GM12878 (cell line): ENCODE results near the gene CAPN7. TPM values are rescaled to one million over a fixed set of nuclear protein-coding genes. Genes with fewer than 3 reads are reported as not detected.

ENCODE experiments used
- ATAC-seq: fragments of 200-7000 bp; cut with Tn5 transposase; 3 replicates; pipeline ENCODE4 v1.9.1; 2020; ENCODE audit warnings: mild to moderate bottlenecking, moderate library complexity
- BruUV-seq: library from RNA; stranded (reverse); fragments of 400-500 nt; replicated peaks from 2 replicates; lab custom pipeline; 2021; lab: Mats Ljungman, UMichigan
- CTCF ChIA-PET: fragments of 300-600 bp; sonication (Branson Sonifier 250); formaldehyde crosslinking; extraction: SDS; loops from one replicate; lab custom pipeline; 2021; ENCODE audit warnings: inconsistent platforms; lab: Yijun Ruan, JAX
- POLR2A ChIA-PET: fragments of 350-600 bp; formaldehyde crosslinking; extraction: SDS; loops from one replicate; lab custom pipeline; 2021; ENCODE audit warnings: inconsistent platforms; lab: Charles Lee
- RAD21 ChIA-PET: fragments of 300-600 bp; sonication (Branson Sonifier 250); formaldehyde crosslinking; loops from one replicate; lab custom pipeline; 2023; ENCODE audit warnings: antibody characterized with exemption; ENCODE audit not compliant: unreplicated experiment; lab: Charles Lee
- SMC1A ChIA-PET: fragments of 300-600 bp; sonication (Branson Sonifier 250); formaldehyde crosslinking; loops from one replicate; lab custom pipeline; 2023; ENCODE audit not compliant: unreplicated experiment, uncharacterized antibody; lab: Charles Lee
- DNase-seq: peaks from one replicate; pipeline ENCODE4 v3.0.0-alpha.2; 2011; ENCODE audit warnings: low read depth, low spot score
- FAIRE-seq: peaks from 3 replicates; lab custom pipeline; 2011; peaks lifted over from hg19 to GRCh38; lab: Jason Lieb, UNC
- H2AFZ ChIP-seq: 2 replicates; pipeline ENCODE4 v1.6.0; 2011; ENCODE audit warnings: low read depth, low read length, control low read depth; ENCODE audit not compliant: control insufficient read depth
- H3K27ac ChIP-seq: 2 replicates; pipeline ENCODE4 v1.5.1; 2011; ENCODE audit warnings: control low read depth; ENCODE audit not compliant: control insufficient read depth, insufficient read depth
- H3K27me3 ChIP-seq, 2 experiments: replicated peaks in 1 of 2; 2 replicates each; pipeline versions ENCODE4 v1.6.0 to v1.6.1; 2011; ENCODE audit warnings: low read length in 1 of 2; ENCODE audit not compliant: control insufficient read depth in 2 of 2, insufficient read depth in 2 of 2
- H3K36me3 ChIP-seq, 2 experiments: 2 replicates each; pipeline ENCODE4 v1.5.1; 2011; ENCODE audit warnings: low read length in 1 of 2; ENCODE audit not compliant: control insufficient read depth in 2 of 2, insufficient read depth in 2 of 2
- H3K4me1 ChIP-seq: 2 replicates; pipeline ENCODE4 v1.6.1; 2011; ENCODE audit warnings: mild to moderate bottlenecking, low read length, moderate library complexity, mixed read lengths; ENCODE audit not compliant: control insufficient read depth, insufficient read depth
- H3K4me2 ChIP-seq: 2 replicates; pipeline ENCODE4 v1.6.0; 2011; ENCODE audit warnings: control low read depth; ENCODE audit not compliant: control insufficient read depth, insufficient read depth
- H3K4me3 ChIP-seq: fragments of 200-600 bp; sonication (generic); 2 replicates; pipeline ENCODE4 v1.5.1; 2016
- H3K79me2 ChIP-seq: 2 replicates; pipeline ENCODE4 v1.6.0; 2011; ENCODE audit warnings: low read length; ENCODE audit not compliant: control insufficient read depth, insufficient read depth
- H3K9ac ChIP-seq: 2 replicates; pipeline ENCODE4 v1.8.0; 2011; ENCODE audit warnings: low read length, control low read depth, mixed read lengths; ENCODE audit not compliant: control insufficient read depth, insufficient read depth
- H3K9me3 ChIP-seq: replicated peaks from 3 replicates; pipeline ENCODE4 v1.5.1; 2011; ENCODE audit warnings: mild to moderate bottlenecking, low read length; ENCODE audit not compliant: control insufficient read depth, insufficient read depth
- H4K20me1 ChIP-seq: 2 replicates; pipeline ENCODE4 v1.6.0; 2011; ENCODE audit not compliant: control insufficient read depth, insufficient read depth
- CEBPB ChIP-seq, 2 experiments: fragments of 150-350 bp in 1 of 2; IDR thresholded peaks; 2 replicates each; pipeline ENCODE4 v1.6.1; 2012 to 2014; ENCODE audit warnings: low read depth in 2 of 2, low read length in 2 of 2, borderline replicate concordance in 1 of 2, inconsistent platforms in 1 of 2
- CHD4 ChIP-seq: fragments of 200-600 bp; sonication (generic); IDR thresholded peaks from 2 replicates; pipeline ENCODE4 v1.6.1; 2016; ENCODE audit warnings: mild to moderate bottlenecking
- IKZF1 ChIP-seq: fragments of 450-650 bp; conservative IDR thresholded peaks from 2 replicates; pipeline ENCODE4 v1.6.1; 2017; ENCODE audit warnings: antibody characterized with exemption, mild to moderate bottlenecking
- MTA3 ChIP-seq: IDR thresholded peaks from 2 replicates; pipeline ENCODE4 v1.6.1; 2012; ENCODE audit warnings: low read length, inconsistent platforms, borderline replicate concordance
- MXI1 ChIP-seq: fragments of 150-350 bp; IDR thresholded peaks from 2 replicates; pipeline ENCODE4 v1.6.1; 2011; ENCODE audit warnings: low read depth, mild to moderate bottlenecking, inconsistent platforms, low read length, improper control_type of control experiment
- TARDBP ChIP-seq: IDR thresholded peaks from 2 replicates; pipeline ENCODE4 v1.6.1; 2016; ENCODE audit warnings: borderline replicate concordance
- WGBS: methylation state at CpG from one replicate; pipeline ENCODE4 v1.1.6; 2016; ENCODE audit warnings: low lambda C conversion rate; ENCODE audit not compliant: insufficient replicate concordance, insufficient coverage; ENCODE audit errors: missing lambda C conversion rate; 5-methylcytosine and 5-hydroxymethylcytosine counted together
- in situ Hi-C: fragments of 300-500 bp; cut with MboI; formaldehyde crosslinking; loops from 9 replicates; pipeline ENCODE4 v1.14.3; 2018; ENCODE audit warnings: mixed read lengths
- intact Hi-C: fragments of 100-400 bp; cut with micrococcal nuclease; formaldehyde crosslinking; loops from one replicate; pipeline ENCODE4 v1.14.2; 2022; ENCODE audit not compliant: unreplicated experiment
- polyA plus RNA-seq, 11 experiments: library from polyadenylated mRNA; depleted of rRNA in 4 of 11; unstranded in 6 of 11; stranded (reverse) in 5 of 11; fragments of >200 nt; fragmentation: Nextera tagmentation in 4 of 11; fragmentation: Illumina TruSeq in 1 of 11; extraction: Ambion mirVana in 4 of 11; extraction: Trizol in 1 of 11; gene quantifications; 1 replicate in 1 of 11; 2 replicates in 10 of 11; pipeline versions ENCODE4 v1.2.1 to v1.2.3, GENCODE V29; 2011 to 2016; ENCODE audit warnings: inconsistent platforms in 2 of 11, missing spikeins in 2 of 11, low read depth in 1 of 11
- total RNA-seq, 4 experiments: library from RNA; depleted of rRNA in 3 of 4; stranded (reverse); fragments of >200 nt in 3 of 4; fragmentation: Illumina TruSeq in 1 of 4; extraction: Trizol in 1 of 4; gene quantifications; 2 replicates each; pipeline versions ENCODE4 v1.2.1 to v1.2.3, GENCODE V29; 2013 to 2021
- TF ChIP-seq, protein P1 (sequence below): fragments of 450-650 bp; IDR thresholded peaks from 2 replicates; pipeline ENCODE4 v1.6.1; 2016; ENCODE audit warnings: mild to moderate bottlenecking
- TF ChIP-seq, protein P2 (sequence below), 3 experiments: IDR thresholded peaks in 2 of 3; conservative IDR thresholded peaks in 1 of 3; 2 replicates each; pipeline ENCODE4 v1.5.1; 2011; ENCODE audit warnings: low read depth in 3 of 3, low read length in 3 of 3, mild to moderate bottlenecking in 3 of 3, control low read depth in 2 of 3, moderate library complexity in 2 of 3, inconsistent platforms in 1 of 3, mixed read lengths in 1 of 3; ENCODE audit not compliant: control insufficient read depth in 2 of 3, insufficient read depth in 1 of 3; ENCODE audit errors: extremely low read depth in 1 of 3
- TF ChIP-seq, protein P3 (sequence below): fragments of 450-650 bp; formaldehyde crosslinking; IDR thresholded peaks from 2 replicates; pipeline ENCODE4 v1.5.0; 2022; ENCODE audit warnings: mild to moderate bottlenecking, missing genetic modification characterization

CAPN7 gene
- total and polyA plus RNA-seq, 10 of the 15 experiments (the other 5 are each of a cell fraction or from before 2014, with no cell fraction given): 5.3 to 27.0 (median 18.2) TPM

DNA sequence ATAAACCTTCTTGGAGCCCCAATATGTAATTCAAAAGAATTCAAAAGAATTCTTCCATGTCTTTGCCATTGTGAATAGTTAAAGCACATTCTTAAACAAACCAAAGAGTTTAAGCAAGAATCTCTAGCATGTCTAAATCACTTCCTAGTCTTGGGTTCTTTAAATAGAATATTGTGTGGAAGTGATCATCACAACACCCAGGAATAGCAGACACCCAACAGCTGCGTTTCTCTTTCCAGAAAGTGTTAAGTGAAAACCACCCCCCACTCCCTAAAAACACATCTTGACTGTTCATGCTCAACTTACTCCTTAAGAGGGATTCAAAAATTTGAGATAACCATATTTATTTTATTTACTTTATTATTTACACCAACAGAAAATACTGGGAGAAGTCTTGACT lies 24.1 kb upstream of the CAPN7 start (continued):
- TF ChIP-seq CHD4: no peak
- no peak for TF ChIP-seq IKZF1
- TF ChIP-seq, protein P1, sequence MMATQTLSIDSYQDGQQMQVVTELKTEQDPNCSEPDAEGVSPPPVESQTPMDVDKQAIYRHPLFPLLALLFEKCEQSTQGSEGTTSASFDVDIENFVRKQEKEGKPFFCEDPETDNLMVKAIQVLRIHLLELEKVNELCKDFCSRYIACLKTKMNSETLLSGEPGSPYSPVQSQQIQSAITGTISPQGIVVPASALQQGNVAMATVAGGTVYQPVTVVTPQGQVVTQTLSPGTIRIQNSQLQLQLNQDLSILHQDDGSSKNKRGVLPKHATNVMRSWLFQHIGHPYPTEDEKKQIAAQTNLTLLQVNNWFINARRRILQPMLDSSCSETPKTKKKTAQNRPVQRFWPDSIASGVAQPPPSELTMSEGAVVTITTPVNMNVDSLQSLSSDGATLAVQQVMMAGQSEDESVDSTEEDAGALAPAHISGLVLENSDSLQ: no peak
- no peak for TF ChIP-seq CEBPB (IDR thresholded peaks at IDR 0.05; ENCODE audit: borderline replicate concordance in 1 of 2, low read depth in 2 of 2, low read length in 2 of 2)

DNA sequence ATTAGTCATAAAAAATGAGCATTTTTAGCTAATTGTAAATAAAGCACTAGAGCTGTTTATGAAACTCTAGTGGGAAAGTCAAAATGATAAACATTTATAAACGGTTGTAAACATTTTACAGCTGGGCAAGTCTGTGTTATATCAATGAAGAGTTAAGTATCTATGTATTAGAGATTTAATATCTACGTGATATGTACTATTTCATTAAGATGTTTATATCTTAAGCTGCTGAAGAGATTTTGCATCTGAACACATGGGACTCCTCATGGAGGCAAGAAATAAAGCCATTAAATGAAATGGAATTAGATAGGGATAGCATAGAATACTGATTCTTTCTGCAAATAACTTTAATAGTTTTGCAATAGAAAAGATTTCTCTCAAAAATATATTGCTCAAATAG lies 23.0 kb upstream of the CAPN7 start:
- H3K27me3 ChIP-seq: no peaks in the 10 kb centered on the region
- no peaks in the 10 kb centered on the region for H3K36me3 ChIP-seq
- TF ChIP-seq, protein P2, sequence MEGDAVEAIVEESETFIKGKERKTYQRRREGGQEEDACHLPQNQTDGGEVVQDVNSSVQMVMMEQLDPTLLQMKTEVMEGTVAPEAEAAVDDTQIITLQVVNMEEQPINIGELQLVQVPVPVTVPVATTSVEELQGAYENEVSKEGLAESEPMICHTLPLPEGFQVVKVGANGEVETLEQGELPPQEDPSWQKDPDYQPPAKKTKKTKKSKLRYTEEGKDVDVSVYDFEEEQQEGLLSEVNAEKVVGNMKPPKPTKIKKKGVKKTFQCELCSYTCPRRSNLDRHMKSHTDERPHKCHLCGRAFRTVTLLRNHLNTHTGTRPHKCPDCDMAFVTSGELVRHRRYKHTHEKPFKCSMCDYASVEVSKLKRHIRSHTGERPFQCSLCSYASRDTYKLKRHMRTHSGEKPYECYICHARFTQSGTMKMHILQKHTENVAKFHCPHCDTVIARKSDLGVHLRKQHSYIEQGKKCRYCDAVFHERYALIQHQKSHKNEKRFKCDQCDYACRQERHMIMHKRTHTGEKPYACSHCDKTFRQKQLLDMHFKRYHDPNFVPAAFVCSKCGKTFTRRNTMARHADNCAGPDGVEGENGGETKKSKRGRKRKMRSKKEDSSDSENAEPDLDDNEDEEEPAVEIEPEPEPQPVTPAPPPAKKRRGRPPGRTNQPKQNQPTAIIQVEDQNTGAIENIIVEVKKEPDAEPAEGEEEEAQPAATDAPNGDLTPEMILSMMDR (IDR thresholded peaks at IDR 0.05 in 2 of 3, conservative IDR thresholded peaks at IDR 0.05 in 1 of 3; ENCODE audit: control insufficient read depth in 2 of 3, extremely low read depth in 1 of 3, insufficient read depth in 1 of 3, low read depth in 3 of 3, low read length in 3 of 3): no peak
- TF ChIP-seq MXI1: no peak
- TF ChIP-seq MTA3: no peak
- TF ChIP-seq, protein P3, sequence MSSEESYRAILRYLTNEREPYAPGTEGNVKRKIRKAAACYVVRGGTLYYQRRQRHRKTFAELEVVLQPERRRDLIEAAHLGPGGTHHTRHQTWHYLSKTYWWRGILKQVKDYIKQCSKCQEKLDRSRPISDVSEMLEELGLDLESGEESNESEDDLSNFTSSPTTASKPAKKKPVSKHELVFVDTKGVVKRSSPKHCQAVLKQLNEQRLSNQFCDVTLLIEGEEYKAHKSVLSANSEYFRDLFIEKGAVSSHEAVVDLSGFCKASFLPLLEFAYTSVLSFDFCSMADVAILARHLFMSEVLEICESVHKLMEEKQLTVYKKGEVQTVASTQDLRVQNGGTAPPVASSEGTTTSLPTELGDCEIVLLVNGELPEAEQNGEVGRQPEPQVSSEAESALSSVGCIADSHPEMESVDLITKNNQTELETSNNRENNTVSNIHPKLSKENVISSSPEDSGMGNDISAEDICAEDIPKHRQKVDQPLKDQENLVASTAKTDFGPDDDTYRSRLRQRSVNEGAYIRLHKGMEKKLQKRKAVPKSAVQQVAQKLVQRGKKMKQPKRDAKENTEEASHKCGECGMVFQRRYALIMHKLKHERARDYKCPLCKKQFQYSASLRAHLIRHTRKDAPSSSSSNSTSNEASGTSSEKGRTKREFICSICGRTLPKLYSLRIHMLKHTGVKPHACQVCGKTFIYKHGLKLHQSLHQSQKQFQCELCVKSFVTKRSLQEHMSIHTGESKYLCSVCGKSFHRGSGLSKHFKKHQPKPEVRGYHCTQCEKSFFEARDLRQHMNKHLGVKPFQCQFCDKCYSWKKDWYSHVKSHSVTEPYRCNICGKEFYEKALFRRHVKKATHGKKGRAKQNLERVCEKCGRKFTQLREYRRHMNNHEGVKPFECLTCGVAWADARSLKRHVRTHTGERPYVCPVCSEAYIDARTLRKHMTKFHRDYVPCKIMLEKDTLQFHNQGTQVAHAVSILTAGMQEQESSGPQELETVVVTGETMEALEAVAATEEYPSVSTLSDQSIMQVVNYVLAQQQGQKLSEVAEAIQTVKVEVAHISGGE: no peak
- TF ChIP-seq TARDBP: no peak
- TF ChIP-seq, all 136 proteins: peak for 0
- WGBS: 27% methylated on average over 2 of the region's 2 CpGs
- RAD21 ChIA-PET: interaction anchor here (0.5 to 2.3 kb wide), 2 partner anchors 20 to 44 kb away, joined by 3 to 8 read pairs; no protein-coding TSS in a partner anchor
- H3K4me1 ChIP-seq: peaks cover 8% of the 10 kb centered on the region; the same call in 1 of the 2 replicates
- in situ Hi-C loops (no loop called here), intact Hi-C loops (no loop called here)
- H3K27ac ChIP-seq: no peak overlapping the region
- H4K20me1 ChIP-seq: no peaks in the 10 kb centered on the region
- BruUV-seq: no TSS peak
- POLR2A ChIA-PET: no interaction called here
- FAIRE-seq (no peak), ATAC-seq (no peak), DNase-seq (no peak)
- no peak overlapping the region for H3K4me3 ChIP-seq
- SMC1A ChIA-PET: interaction anchor here (0.6 to 4.6 kb wide), 5 partner anchors 10 to 373 kb away, joined by 3 to 30 read pairs (median 3); partner anchors contain the start of gene CAPN7
- H3K9ac ChIP-seq: no peak overlapping the region
- CTCF ChIA-PET: interaction anchor here (0.7 to 1.3 kb wide), 5 partner anchors 14 to 180 kb away, joined by 3 to 4 read pairs (median 3); no protein-coding TSS in a partner anchor
- no peak overlapping the region for H2AFZ ChIP-seq
- no peak overlapping the region for H3K4me2 ChIP-seq
- H3K9me3 ChIP-seq: no peaks in the 10 kb centered on the region; the same call in 2 of the 3 replicates
- no peaks in the 10 kb centered on the region for H3K79me2 ChIP-seq
